GM12801 (cell line): ENCODE results near the gene CEMIP.

Source experiments
- CTCF ChIP-seq: IDR thresholded peaks from one replicate; pipeline ENCODE4 v1.5.1; 2011; ENCODE audit warnings: control low read depth; ENCODE audit not compliant: insufficient read length; ENCODE audit errors: extremely low read depth

Gene CEMIP

GRCh38 chr15:80787316-80787715 lies 8.1 kb downstream of the CEMIP start:
- no peak for TF ChIP-seq CTCF

GRCh38 chr15:80788536-80788935 lies 9.4 kb downstream of the CEMIP start:
- no peak for TF ChIP-seq CTCF

GRCh38 chr15:80789296-80789695 lies 10.1 kb downstream of the CEMIP start:
- TF ChIP-seq CTCF: no peak

- no peak for TF ChIP-seq CTCF
These were observed 10.6 kb downstream of the CEMIP start for GRCh38 chr15:80789796-80790195.

GRCh38 chr15:80790236-80790635 lies 11.1 kb downstream of the CEMIP start:
- no peak for TF ChIP-seq CTCF

GRCh38 chr15:80791004-80791403 lies 11.8 kb downstream of the CEMIP start:
- TF ChIP-seq CTCF: no peak

- TF ChIP-seq CTCF: no peak
These were observed 17.2 kb downstream of the CEMIP start for GRCh38 chr15:80796407-80796806.

- no peak for TF ChIP-seq CTCF
These were observed 19.7 kb downstream of the CEMIP start for GRCh38 chr15:80798911-80799310.
